Measurements from ENCODE around the gene SMIM44. TPM values are rescaled to one million over a fixed set of nuclear protein-coding genes. Genes with fewer than 3 reads are reported as not detected.
A peak's percentile ranks its signal among the peaks of the same experiment; 100 is the strongest.

SMIM44 gene
- total RNA-seq, 1 donor from 2014 or later = not detected

DNA sequence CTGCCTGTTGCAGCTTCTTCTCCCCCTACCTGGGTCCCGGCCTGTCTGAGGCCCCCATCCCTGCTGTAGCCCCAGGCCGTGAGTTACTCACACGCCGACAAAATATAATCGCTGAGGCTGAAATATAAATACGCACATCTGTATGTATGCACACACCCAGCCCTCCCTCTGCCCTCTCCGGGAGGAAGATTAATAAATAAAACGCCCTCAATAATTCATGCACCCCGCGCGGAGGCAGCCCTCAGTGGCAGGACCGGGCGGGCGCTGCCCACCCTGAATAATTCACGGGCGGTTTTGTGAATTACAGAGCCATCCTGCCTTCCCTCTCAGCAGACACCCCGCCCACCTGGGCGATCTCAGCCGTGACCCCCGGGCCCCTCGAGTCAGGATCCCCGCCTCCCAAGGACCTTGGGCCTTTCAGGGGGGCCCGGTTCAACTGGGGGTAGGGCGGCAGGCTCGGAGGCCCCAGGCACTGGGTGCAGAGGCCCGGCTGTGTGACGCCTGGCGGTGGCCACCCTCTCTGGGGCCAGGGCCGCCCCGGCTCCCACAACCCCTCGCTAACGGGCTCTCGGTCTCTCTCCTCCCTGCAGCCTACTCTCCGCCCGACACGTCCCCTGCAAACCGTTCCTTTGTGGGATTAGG, 27.2 kb downstream of the SMIM44 start:
- H3K4me3 Mint-ChIP-seq = peak overlapping the region; percentile 22
- Histone ChIP-seq H3K9ac (no peak overlapping the region), H3K27me3 (peaks cover 42% of the 10 kb centered on the region), H3K4me2 (peak overlapping the region; percentile 31), H3F3A (ENCODE audit: low read depth) (peaks cover 13% of the 10 kb centered on the region), H3K4me3 (no peak overlapping the region), H3K36me3 (no peaks in the 10 kb centered on the region), H3K9me3 (ENCODE audit: low read depth) (no peaks in the 10 kb centered on the region), H2AFZ (replicated peaks) (no peak overlapping the region), H4K20me1 (ENCODE audit: low read depth) (no peaks in the 10 kb centered on the region), H3K79me2 (ENCODE audit: low read depth) (no peaks in the 10 kb centered on the region), H3K4me1 (peaks cover 26% of the 10 kb centered on the region), H3K27ac (no peak overlapping the region)
- no peaks in the 10 kb centered on the region for H3K9me3 Mint-ChIP-seq
- no peak overlapping the region for H3K27ac Mint-ChIP-seq
- H3K4me1 Mint-ChIP-seq = peaks cover 17% of the 10 kb centered on the region
- H3K36me3 Mint-ChIP-seq = no peaks in the 10 kb centered on the region
- H3K27me3 Mint-ChIP-seq (ENCODE audit: insufficient read depth, low read depth) = peaks cover 25% of the 10 kb centered on the region
- no peak for DNase-seq (ENCODE audit: low spot score)
- no peak for TF ChIP-seq EZH2phosphoT487 (IDR thresholded peaks at IDR 0.05)

DNA sequence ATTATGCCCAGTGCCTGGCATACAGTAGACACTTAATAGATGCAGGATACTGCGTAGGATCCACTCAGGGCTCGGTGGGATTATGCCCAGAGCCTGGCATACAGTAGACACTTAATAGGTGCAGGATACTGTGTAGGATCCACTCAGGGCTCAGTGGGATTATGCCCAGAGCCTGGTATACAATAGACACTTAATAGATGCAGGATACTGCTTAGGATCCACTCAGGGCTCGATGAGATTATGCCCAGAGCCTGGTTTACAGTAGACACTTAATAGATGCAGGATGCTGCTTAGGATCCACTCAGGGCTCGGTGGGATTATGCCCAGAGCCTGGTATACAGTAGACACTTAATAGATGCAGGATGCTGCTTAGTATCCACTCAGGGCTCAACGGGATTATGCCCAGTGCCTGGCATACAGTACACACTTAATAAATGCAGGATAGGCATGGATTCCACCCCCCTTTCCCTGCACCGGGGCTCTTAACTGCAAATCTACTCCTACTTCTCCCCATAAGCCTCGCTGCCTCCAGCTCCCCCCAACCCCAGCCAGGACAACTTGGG, 27.8 kb downstream of the SMIM44 start:
- Mint-ChIP-seq H3K4me3 (no peak overlapping the region), H3K9me3 (no peaks in the 10 kb centered on the region), H3K36me3 (no peaks in the 10 kb centered on the region), H3K27ac (no peak overlapping the region), H3K4me1 (peaks cover 17% of the 10 kb centered on the region), H3K27me3 (ENCODE audit: insufficient read depth, low read depth) (peaks cover 23% of the 10 kb centered on the region)
- no peaks in the 10 kb centered on the region for H3K79me2 ChIP-seq (ENCODE audit: low read depth)
- H3K4me1 ChIP-seq = peaks cover 26% of the 10 kb centered on the region
- H3K36me3 ChIP-seq = no peaks in the 10 kb centered on the region
- H3K9ac ChIP-seq = no peak overlapping the region
- H3K27me3 ChIP-seq = peaks cover 36% of the 10 kb centered on the region
- peaks cover 13% of the 10 kb centered on the region for H3F3A ChIP-seq (ENCODE audit: low read depth)
- no peak for DNase-seq (ENCODE audit: low spot score)
- no peaks in the 10 kb centered on the region for H4K20me1 ChIP-seq (ENCODE audit: low read depth)
- H2AFZ ChIP-seq (replicated peaks) = no peak overlapping the region
- H3K27ac ChIP-seq = no peak overlapping the region
- no peaks in the 10 kb centered on the region for H3K9me3 ChIP-seq (ENCODE audit: low read depth)
- TF ChIP-seq EZH2phosphoT487 (IDR thresholded peaks at IDR 0.05) = no peak
- TF ChIP-seq EZH2 (IDR thresholded peaks at IDR 0.05) = no peak
- TF ChIP-seq, protein P1, sequence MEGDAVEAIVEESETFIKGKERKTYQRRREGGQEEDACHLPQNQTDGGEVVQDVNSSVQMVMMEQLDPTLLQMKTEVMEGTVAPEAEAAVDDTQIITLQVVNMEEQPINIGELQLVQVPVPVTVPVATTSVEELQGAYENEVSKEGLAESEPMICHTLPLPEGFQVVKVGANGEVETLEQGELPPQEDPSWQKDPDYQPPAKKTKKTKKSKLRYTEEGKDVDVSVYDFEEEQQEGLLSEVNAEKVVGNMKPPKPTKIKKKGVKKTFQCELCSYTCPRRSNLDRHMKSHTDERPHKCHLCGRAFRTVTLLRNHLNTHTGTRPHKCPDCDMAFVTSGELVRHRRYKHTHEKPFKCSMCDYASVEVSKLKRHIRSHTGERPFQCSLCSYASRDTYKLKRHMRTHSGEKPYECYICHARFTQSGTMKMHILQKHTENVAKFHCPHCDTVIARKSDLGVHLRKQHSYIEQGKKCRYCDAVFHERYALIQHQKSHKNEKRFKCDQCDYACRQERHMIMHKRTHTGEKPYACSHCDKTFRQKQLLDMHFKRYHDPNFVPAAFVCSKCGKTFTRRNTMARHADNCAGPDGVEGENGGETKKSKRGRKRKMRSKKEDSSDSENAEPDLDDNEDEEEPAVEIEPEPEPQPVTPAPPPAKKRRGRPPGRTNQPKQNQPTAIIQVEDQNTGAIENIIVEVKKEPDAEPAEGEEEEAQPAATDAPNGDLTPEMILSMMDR (IDR thresholded peaks at IDR 0.05) = no peak
- H3K4me2 ChIP-seq = no peak overlapping the region
- H3K4me3 ChIP-seq = no peak overlapping the region

DNA sequence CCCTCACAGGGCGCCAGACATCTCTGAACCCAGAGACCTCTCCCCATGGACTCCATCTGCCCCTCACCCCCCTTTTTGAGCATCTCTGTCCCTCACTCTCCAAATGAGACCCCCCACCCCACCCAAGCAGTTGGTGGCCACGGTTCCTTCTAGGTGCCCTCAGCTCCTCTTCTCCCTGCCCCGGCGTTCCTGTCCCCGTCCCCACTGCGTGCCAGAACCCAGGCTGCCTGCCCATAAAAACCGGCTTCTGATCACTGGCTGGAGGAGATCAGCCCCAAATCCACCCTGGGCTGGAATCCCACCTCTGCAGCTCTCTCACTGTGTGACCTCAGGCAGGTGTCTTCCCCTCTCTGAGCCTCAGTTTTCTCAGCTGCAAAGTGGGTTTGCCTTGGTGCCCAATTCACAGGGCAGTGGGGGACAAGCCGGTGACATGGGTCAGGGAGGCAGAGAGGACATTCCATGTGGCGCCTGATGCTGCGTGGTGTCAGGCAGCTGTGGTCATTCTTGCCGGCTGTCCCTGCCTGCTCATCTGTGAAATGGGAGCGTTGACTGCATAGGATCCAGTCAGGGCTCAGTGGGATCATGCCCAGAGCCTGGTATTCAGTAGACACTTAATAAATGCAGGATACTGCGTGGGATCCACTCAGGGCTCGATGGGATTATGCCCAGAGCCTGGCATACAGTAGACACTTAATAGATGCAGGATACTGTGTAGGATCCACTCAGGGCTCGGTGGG, 28.4 kb downstream of the SMIM44 start:
- no peak overlapping the region for H3K4me3 Mint-ChIP-seq
- H3K27ac Mint-ChIP-seq = no peak overlapping the region
- no peaks in the 10 kb centered on the region for H4K20me1 ChIP-seq (ENCODE audit: low read depth)
- H3K36me3 Mint-ChIP-seq = no peaks in the 10 kb centered on the region
- H3K27ac ChIP-seq = no peak overlapping the region
- no peak overlapping the region for H3K9ac ChIP-seq
- H3K27me3 ChIP-seq = peaks cover 30% of the 10 kb centered on the region
- no peaks in the 10 kb centered on the region for H3K9me3 Mint-ChIP-seq
- H3K4me3 ChIP-seq = no peak overlapping the region
- H3K4me1 ChIP-seq = peaks cover 26% of the 10 kb centered on the region
- H3F3A ChIP-seq (ENCODE audit: low read depth) = peaks cover 13% of the 10 kb centered on the region
- TF ChIP-seq EZH2 (IDR thresholded peaks at IDR 0.05) = no peak
- TF ChIP-seq EZH2phosphoT487 (IDR thresholded peaks at IDR 0.05) = no peak
- TF ChIP-seq, protein P1 (IDR thresholded peaks at IDR 0.05) = no peak
- no peak overlapping the region for H2AFZ ChIP-seq (replicated peaks)
- H3K4me2 ChIP-seq = no peak overlapping the region
- no peaks in the 10 kb centered on the region for H3K9me3 ChIP-seq (ENCODE audit: low read depth)
- peaks cover 19% of the 10 kb centered on the region for H3K27me3 Mint-ChIP-seq (ENCODE audit: insufficient read depth, low read depth)
- H3K4me1 Mint-ChIP-seq = peaks cover 17% of the 10 kb centered on the region
- DNase-seq (ENCODE audit: low spot score) = no peak
- no peaks in the 10 kb centered on the region for H3K79me2 ChIP-seq (ENCODE audit: low read depth)
- no peaks in the 10 kb centered on the region for H3K36me3 ChIP-seq
